IPS DF 6.9 (cell line): ENCODE measurements around the gene C20orf144.
A peak's percentile ranks its signal among the peaks of the same experiment; 100 is the strongest.

Experiments used
- DNase-seq: peaks from one replicate; pipeline ENCODE4 v3.0.0-alpha.2; 2013; ENCODE audit warnings: low read depth, low spot score
- H3K27ac ChIP-seq: one replicate; pipeline ENCODE4 v1.5.1; 2013; ENCODE audit warnings: low read length, control low read depth
- H3K27me3 ChIP-seq: 2 replicates; pipeline ENCODE4 v1.6.1; 2013; ENCODE audit warnings: mild to moderate bottlenecking, low read length; ENCODE audit not compliant: control insufficient read depth, insufficient read depth
- H3K36me3 ChIP-seq: 2 replicates; pipeline ENCODE4 v1.6.1; 2013; ENCODE audit warnings: low read length; ENCODE audit not compliant: control insufficient read depth, insufficient read depth
- H3K4me1 ChIP-seq: 2 replicates; pipeline ENCODE4 v1.6.1; 2013; ENCODE audit warnings: low read length; ENCODE audit not compliant: control insufficient read depth, insufficient read depth
- H3K4me3 ChIP-seq: 2 replicates; pipeline ENCODE4 v1.5.1; 2013; ENCODE audit warnings: mild to moderate bottlenecking, low read length
- H3K9me3 ChIP-seq: 2 replicates; pipeline ENCODE4 v1.6.1; 2013; ENCODE audit warnings: low read length, inconsistent platforms; ENCODE audit not compliant: control insufficient read depth, insufficient read depth
- WGBS: extraction: QIAGEN DNeasy Blood & Tissue Kit; methylation state at CpG from one replicate; pipeline ENCODE4 v1.1.7; 2013; ENCODE audit warnings: mixed read lengths, missing lambda C conversion rate; ENCODE audit not compliant: insufficient read length, insufficient coverage; 5-methylcytosine and 5-hydroxymethylcytosine counted together

C20orf144 gene

DNA sequence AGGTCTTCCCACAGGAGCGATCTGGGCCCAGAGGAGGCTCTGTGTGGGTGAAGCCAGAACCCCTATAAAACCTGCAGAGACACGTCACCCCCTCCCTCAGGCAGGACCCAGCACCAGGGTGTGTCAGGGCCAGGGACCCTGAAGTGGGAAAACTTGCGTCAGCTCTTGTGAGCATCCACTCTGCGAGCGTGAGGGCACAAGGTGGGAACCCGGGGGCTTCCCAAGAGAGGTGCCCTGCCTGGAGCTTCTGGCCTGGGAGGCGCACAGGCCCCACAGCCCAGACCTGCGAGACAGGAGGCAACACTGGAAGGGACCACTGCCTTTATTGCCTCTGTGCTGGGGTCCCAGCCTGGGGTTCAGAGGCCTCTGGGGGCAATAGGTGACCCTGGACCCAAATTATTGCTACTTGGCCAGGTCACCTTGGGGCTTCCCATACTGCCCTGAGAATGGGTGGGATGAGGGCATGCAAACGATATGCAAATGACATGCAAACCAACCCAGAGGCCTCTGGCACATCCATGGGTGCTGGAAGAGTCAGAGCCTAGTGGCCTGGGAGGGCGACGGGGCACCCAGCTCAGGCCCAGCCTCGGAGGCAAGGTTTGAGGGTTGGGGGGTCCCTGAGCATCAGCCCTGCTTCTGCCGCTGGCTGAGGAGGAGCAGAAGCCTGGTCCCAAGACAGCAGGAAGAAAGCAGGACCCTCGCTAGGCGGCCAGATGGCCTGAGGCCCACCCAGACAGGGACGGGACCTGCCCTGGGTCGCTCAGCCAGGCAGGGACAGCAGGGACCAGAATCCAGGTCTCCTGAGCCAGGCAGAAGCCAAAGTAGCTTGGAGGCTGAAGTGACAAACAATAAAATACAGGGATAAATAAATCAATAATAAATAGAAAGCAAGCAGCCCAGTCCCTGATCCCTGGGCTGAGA lies 5.1 kb upstream of the C20orf144 start:
- no peaks in the 10 kb centered on the region for H3K9me3 ChIP-seq
- H3K27ac ChIP-seq = no peak overlapping the region
- no CpG with 5 or more reads among the region's 17 CpGs for WGBS
- H3K27me3 ChIP-seq = no peaks in the 10 kb centered on the region
- peaks cover 10% of the 10 kb centered on the region for H3K36me3 ChIP-seq
- DNase-seq = no peak
- no peaks in the 10 kb centered on the region; the same call in 1 of the 2 replicates for H3K4me1 ChIP-seq
- no peak overlapping the region for H3K4me3 ChIP-seq

DNA sequence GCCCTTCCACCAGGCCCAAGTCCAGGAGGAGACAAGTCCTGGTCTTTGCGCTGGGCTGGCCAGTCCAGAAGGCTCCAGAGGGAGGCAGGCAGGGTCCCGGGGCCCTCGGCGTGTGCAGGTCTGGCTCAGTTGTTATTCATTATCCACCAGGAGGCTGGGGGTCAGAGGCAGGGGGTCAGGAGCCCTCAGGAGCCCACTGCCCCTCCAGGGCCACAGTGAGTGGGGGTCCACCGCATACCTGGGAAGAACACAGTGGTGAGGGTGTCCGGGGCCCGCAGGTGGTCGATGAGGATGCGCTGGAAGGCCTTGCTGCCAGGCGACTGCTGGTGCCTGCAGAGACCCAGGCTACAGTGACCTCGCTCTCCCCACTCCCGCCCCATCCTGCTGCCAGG lies 4.4 kb upstream of the C20orf144 start:
- H3K36me3 ChIP-seq = peaks cover 10% of the 10 kb centered on the region
- H3K27ac ChIP-seq = no peak overlapping the region
- no peak for DNase-seq
- H3K9me3 ChIP-seq = no peaks in the 10 kb centered on the region
- no peaks in the 10 kb centered on the region for H3K27me3 ChIP-seq
- H3K4me3 ChIP-seq = no peak overlapping the region
- no CpG with 5 or more reads among the region's 12 CpGs for WGBS
- H3K4me1 ChIP-seq = peaks cover 2% of the 10 kb centered on the region

DNA sequence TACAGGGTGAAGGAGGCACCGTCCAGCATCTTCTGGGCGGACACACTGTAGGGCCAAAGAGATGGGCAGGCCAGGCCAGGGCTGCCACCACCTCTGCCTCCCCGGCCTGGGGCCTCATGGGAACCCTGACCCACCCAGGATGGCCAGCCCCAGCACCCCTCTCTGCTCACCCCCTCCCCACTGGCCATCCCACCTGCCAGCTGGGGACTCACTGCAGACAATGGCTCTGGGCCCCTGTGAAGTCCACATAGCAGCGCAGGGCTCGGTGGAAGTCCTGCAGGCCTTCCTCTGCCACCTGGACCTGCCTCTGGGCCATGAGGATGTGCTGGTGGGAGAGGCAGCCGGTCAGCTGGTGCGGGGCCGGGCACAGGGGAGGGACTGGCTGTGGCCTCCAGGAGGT lies 3.6 kb upstream of the C20orf144 start:
- H3K9me3 ChIP-seq = no peaks in the 10 kb centered on the region
- no peak for DNase-seq
- no peak overlapping the region for H3K4me3 ChIP-seq
- peaks cover 10% of the 10 kb centered on the region for H3K36me3 ChIP-seq
- H3K4me1 ChIP-seq = peaks cover 3% of the 10 kb centered on the region
- H3K27ac ChIP-seq = no peak overlapping the region
- WGBS = no CpG with 5 or more reads among the region's 8 CpGs
- no peaks in the 10 kb centered on the region for H3K27me3 ChIP-seq

DNA sequence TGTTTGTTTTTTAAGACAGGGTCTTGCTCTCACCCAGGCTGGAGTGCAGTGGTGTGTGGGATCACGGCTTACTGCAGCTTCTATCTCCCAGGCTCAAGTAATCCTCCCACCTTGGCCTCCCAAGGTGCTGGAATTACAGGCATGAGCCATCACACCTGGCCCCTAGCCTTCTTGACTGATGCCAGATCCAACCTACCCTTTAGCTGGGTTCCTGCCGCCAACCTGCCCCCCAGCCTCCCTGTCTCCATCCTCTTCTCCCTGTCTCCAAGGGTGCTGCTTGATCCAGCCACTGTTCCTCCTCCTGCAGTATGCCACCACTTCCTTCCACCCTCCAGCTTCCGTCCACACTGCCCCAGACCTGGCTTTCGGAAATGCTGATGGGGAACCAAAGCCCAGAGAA lies 3.2 kb upstream of the C20orf144 start:
- Histone ChIP-seq H3K36me3 (peaks cover 10% of the 10 kb centered on the region), H3K4me3 (no peak overlapping the region), H3K27ac (no peak overlapping the region), H3K9me3 (no peaks in the 10 kb centered on the region), H3K4me1 (peaks cover 3% of the 10 kb centered on the region), H3K27me3 (no peaks in the 10 kb centered on the region)
- no peak for DNase-seq
- no CpG with 5 or more reads among the region's 4 CpGs for WGBS

GRCh38 chr20:33659341-33660034 lies 2.6 kb upstream of the C20orf144 start:
- Histone ChIP-seq H3K9me3 (no peaks in the 10 kb centered on the region), H3K27me3 (no peaks in the 10 kb centered on the region), H3K4me3 (no peak overlapping the region), H3K4me1 (peaks cover 3% of the 10 kb centered on the region), H3K36me3 (peaks cover 10% of the 10 kb centered on the region), H3K27ac (no peak overlapping the region)
- no CpG with 5 or more reads among the region's 32 CpGs for WGBS
- no peak for DNase-seq

DNA sequence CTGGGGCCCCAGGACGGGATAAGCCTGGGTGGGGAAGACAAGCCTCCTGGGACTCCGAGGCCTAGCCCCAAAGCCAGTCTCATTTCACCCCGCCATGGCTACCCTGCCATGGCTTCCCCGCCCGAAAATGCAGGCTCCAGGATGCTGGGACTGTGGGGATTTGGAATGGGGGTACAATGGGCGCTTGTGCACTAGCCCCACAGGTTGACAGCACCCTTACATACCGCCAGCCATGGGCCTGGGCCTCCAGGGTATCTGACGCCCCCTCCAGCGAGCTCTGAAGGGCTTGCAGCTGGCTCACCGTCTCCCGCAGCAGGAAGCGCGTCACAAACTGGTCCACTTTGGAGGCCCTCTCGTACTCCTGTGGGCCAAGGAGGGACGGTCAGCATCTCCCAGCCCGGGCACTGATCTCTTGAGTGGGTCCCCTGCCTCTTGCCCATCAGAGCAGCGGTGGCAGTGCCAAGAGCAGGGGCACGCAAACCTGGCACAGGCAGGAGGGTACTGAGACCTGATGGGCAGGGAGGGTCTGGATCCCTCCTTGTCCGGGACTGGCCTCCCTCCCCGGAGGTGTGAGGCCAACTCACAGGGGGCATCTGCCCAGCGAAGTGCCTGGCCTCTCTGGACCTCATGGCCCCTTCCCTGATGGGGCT lies 2.0 kb upstream of the C20orf144 start:
- Histone ChIP-seq H3K4me3 (no peak overlapping the region), H3K4me1 (peaks cover 3% of the 10 kb centered on the region), H3K9me3 (no peaks in the 10 kb centered on the region), H3K36me3 (peaks cover 10% of the 10 kb centered on the region), H3K27me3 (no peaks in the 10 kb centered on the region), H3K27ac (no peak overlapping the region)
- no peak for DNase-seq
- no CpG with 5 or more reads among the region's 21 CpGs for WGBS

DNA sequence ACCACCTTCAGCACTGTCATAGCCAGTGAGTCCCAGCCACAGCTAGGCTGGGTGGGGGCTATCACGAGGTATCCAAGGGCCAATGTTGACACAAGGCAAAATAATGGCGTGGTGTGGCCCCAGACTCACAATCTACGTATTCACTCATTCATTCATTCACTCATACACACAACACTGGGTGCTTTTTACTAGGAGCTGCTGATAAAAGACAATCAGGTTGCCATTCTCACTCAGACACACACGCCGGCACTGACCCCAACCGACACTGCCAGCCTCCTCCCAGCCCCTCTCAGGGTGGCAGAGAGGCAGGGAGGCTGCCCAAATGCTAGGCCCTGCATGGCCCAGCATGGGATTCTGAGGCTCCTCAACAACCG lies 1.5 kb upstream of the C20orf144 start:
- Histone ChIP-seq H3K27me3 (no peaks in the 10 kb centered on the region), H3K4me1 (peaks cover 3% of the 10 kb centered on the region), H3K4me3 (no peak overlapping the region), H3K27ac (no peak overlapping the region), H3K9me3 (no peaks in the 10 kb centered on the region), H3K36me3 (peaks cover 10% of the 10 kb centered on the region)
- no peak for DNase-seq
- WGBS = no CpG with 5 or more reads among the region's 7 CpGs

- no CpG with 5 or more reads among the region's 84 CpGs for WGBS
- Histone ChIP-seq H3K9me3 (no peaks in the 10 kb centered on the region), H3K27ac (no peak overlapping the region), H3K36me3 (peaks cover 6% of the 10 kb centered on the region; the same call in 1 of the 2 replicates), H3K27me3 (no peaks in the 10 kb centered on the region), H3K4me3 (peak overlapping the region; percentile 68), H3K4me1 (peaks cover 3% of the 10 kb centered on the region)
- no peak for DNase-seq
Measured at GRCh38 chr20:33663161-33664084, 1.3 kb downstream of the C20orf144 start.

- H3K9me3 ChIP-seq = no peaks in the 10 kb centered on the region
- H3K27me3 ChIP-seq = no peaks in the 10 kb centered on the region
- WGBS = no CpG with 5 or more reads among the region's 9 CpGs
- peaks cover 3% of the 10 kb centered on the region for H3K4me1 ChIP-seq
- H3K27ac ChIP-seq = no peak overlapping the region
- H3K36me3 ChIP-seq = peaks cover 6% of the 10 kb centered on the region; the same call in 1 of the 2 replicates
- H3K4me3 ChIP-seq = peak overlapping the region; percentile 68; the same call in 1 of the 2 replicates
- DNase-seq = no peak
Measured at GRCh38 chr20:33664085-33664761, 2.1 kb downstream of the C20orf144 start.
